PC-3 (cell line): ENCODE measurements around the gene ARHGEF26. TPM values are rescaled to one million over a fixed set of nuclear protein-coding genes. Genes with fewer than 3 reads are reported as not detected.

Experiments
- ATAC-seq: fragments of 200-7000 bp; cut with Tn5 transposase; 2 replicates; pipeline ENCODE4 v1.9.1; 2020; ENCODE audit warnings: mild to moderate bottlenecking, moderate library complexity
- BruUV-seq: library from RNA; stranded (reverse); fragments of 400-500 nt; replicated peaks from 2 replicates; lab custom pipeline; 2021; lab: Mats Ljungman, UMichigan
- CTCF ChIA-PET: fragments of 300-600 bp; sonication (Branson Sonifier 250); formaldehyde crosslinking; loops from one replicate; lab custom pipeline; 2022; ENCODE audit warnings: antibody characterized with exemption; lab: Charles Lee
- POLR2A ChIA-PET: fragments of 300-600 bp; sonication (Branson Sonifier 250); formaldehyde crosslinking; loops from one replicate; lab custom pipeline; 2022; ENCODE audit warnings: antibody characterized with exemption; ENCODE audit not compliant: unreplicated experiment; lab: Charles Lee
- DNase-seq: peaks from one replicate; pipeline ENCODE4 v3.0.0-alpha.2; 2015
- H2AFZ ChIP-seq: fragments of 300-600 bp; sonication (generic); 2 replicates; pipeline ENCODE4 v1.6.0; 2016; ENCODE audit warnings: antibody characterized with exemption, low read length
- H3F3A ChIP-seq: fragments of 300-600 bp; sonication (generic); one replicate; pipeline ENCODE4 v1.6.0; 2017; ENCODE audit warnings: antibody characterized with exemption, low read length, control low read depth, mild to moderate bottlenecking; ENCODE audit not compliant: unreplicated experiment
- H3K27ac ChIP-seq: fragments of 300-600 bp; sonication (generic); 2 replicates; pipeline ENCODE4 v1.5.1; 2016; ENCODE audit warnings: mild to moderate bottlenecking, low read length
- H3K27me3 ChIP-seq: fragments of 300-600 bp; sonication (generic); 2 replicates; pipeline ENCODE4 v1.6.1; 2016; ENCODE audit warnings: low read length, mixed read lengths
- H3K36me3 ChIP-seq: fragments of 300-600 bp; sonication (generic); 2 replicates; pipeline ENCODE4 v1.6.1; 2016; ENCODE audit warnings: low read depth, mixed run types, low read length, mixed read lengths
- H3K4me1 ChIP-seq: fragments of 300-600 bp; sonication (generic); 2 replicates; pipeline ENCODE4 v1.5.1; 2016; ENCODE audit warnings: low read length; ENCODE audit not compliant: insufficient read depth
- H3K4me2 ChIP-seq: fragments of 300-600 bp; sonication (generic); 2 replicates; pipeline ENCODE4 v1.6.0; 2016; ENCODE audit warnings: low read length
- H3K4me3 ChIP-seq: fragments of 300-600 bp; sonication (generic); 2 replicates; pipeline ENCODE4 v1.5.1; 2016; ENCODE audit warnings: mild to moderate bottlenecking, low read length, mixed read lengths
- H3K79me2 ChIP-seq: fragments of 300-600 bp; sonication (generic); 2 replicates; pipeline ENCODE4 v1.6.1; 2017; ENCODE audit warnings: low read length, mixed read lengths
- H3K9ac ChIP-seq: fragments of 300-600 bp; sonication (generic); 2 replicates; pipeline ENCODE4 v1.6.0; 2016; ENCODE audit warnings: mild to moderate bottlenecking, low read length
- H3K9me2 ChIP-seq: fragments of 300-600 bp; sonication (generic); replicated peaks from 2 replicates; pipeline ENCODE4 v1.6.1; 2016; ENCODE audit warnings: mixed run types, low read length, mixed read lengths
- H3K9me3 ChIP-seq: fragments of 300-600 bp; sonication (generic); 2 replicates; pipeline ENCODE4 v1.6.1; 2016; ENCODE audit warnings: low read length, mixed read lengths
- H4K20me1 ChIP-seq: fragments of 300-600 bp; sonication (generic); 2 replicates; pipeline ENCODE4 v1.6.1; 2016; ENCODE audit warnings: low read length, mixed read lengths
- CTCF ChIP-seq: fragments of 300-600 bp; sonication (generic); conservative IDR thresholded peaks from 2 replicates; pipeline ENCODE4 v1.5.1; 2017; ENCODE audit warnings: antibody characterized with exemption, low read depth, mild to moderate bottlenecking, low read length
- EZH2 ChIP-seq: fragments of 300-600 bp; sonication (generic); IDR thresholded peaks from one replicate; pipeline ENCODE4 v1.6.1; 2017; ENCODE audit warnings: antibody characterized with exemption, mild to moderate bottlenecking, low read length; ENCODE audit not compliant: unreplicated experiment
- EZH2phosphoT487 ChIP-seq: fragments of 300-600 bp; sonication (generic); IDR thresholded peaks from 2 replicates; pipeline ENCODE4 v1.6.1; 2018; ENCODE audit warnings: mild to moderate bottlenecking, antibody characterized with exemption, low read length, borderline replicate concordance
- intact Hi-C: fragments of 100-400 bp; cut with micrococcal nuclease; formaldehyde crosslinking; loops from 2 replicates; pipeline ENCODE4 v1.9.0; 2023
- total RNA-seq: library from RNA; depleted of rRNA; stranded (reverse); fragments of >200 nt; gene quantifications from 2 replicates; pipeline ENCODE4 v1.2.3, GENCODE V29; 2014

Gene ARHGEF26
- total RNA-seq, 1 experiment from 2014 or later, result 5.0 TPM

GRCh38 chr3:154089421-154090420, 31.5 kb upstream of the ARHGEF26 start:
- POLR2A ChIA-PET, result interaction anchor here (0.6 kb wide), 1 partner anchor 31 kb away, joined by 4 read pairs; no protein-coding TSS in a partner anchor
- no peaks in the 10 kb centered on the region for H4K20me1 ChIP-seq
- H3K4me2 ChIP-seq, result peak overlapping the region; percentile 59
- ATAC-seq (peak; percentile 83), DNase-seq (peak; percentile 97)
- H3K79me2 ChIP-seq, result no peaks in the 10 kb centered on the region
- no peak overlapping the region for H3K9ac ChIP-seq
- no peaks in the 10 kb centered on the region for H3K9me2 ChIP-seq
- no TSS peak for BruUV-seq
- peaks cover 27% of the 10 kb centered on the region for H3K4me1 ChIP-seq
- intact Hi-C loops, result no loop called here
- CTCF ChIA-PET, result no interaction called here
- no peak for TF ChIP-seq CTCF
- TF ChIP-seq EZH2phosphoT487, result no peak
- no peak for TF ChIP-seq EZH2
- no peak overlapping the region for H2AFZ ChIP-seq
- no peaks in the 10 kb centered on the region for H3K36me3 ChIP-seq
- no peaks in the 10 kb centered on the region for H3K27me3 ChIP-seq
- H3F3A ChIP-seq, result no peaks in the 10 kb centered on the region
- no peaks in the 10 kb centered on the region for H3K9me3 ChIP-seq
- 0 out of 2 replicates have a peak overlapping the region, but pooled peaks have one; percentile 11 for H3K4me3 ChIP-seq
- peak overlapping the region; percentile 17; the same call in 1 of the 2 replicates for H3K27ac ChIP-seq

- H2AFZ ChIP-seq, result no peak overlapping the region
- H3K79me2 ChIP-seq, result no peaks in the 10 kb centered on the region
- no peaks in the 10 kb centered on the region for H4K20me1 ChIP-seq
- ATAC-seq, result no peak
- H3K9me3 ChIP-seq, result no peaks in the 10 kb centered on the region
- POLR2A ChIA-PET, result no interaction called here
- no peak overlapping the region for H3K9ac ChIP-seq
- no peaks in the 10 kb centered on the region for H3F3A ChIP-seq
- no peaks in the 10 kb centered on the region for H3K27me3 ChIP-seq
- H3K4me1 ChIP-seq, result peaks cover 13% of the 10 kb centered on the region
- H3K9me2 ChIP-seq, result no peaks in the 10 kb centered on the region
- H3K27ac ChIP-seq, result no peak overlapping the region
- CTCF ChIA-PET, result no interaction called here
- intact Hi-C loops, result no loop called here
- H3K4me2 ChIP-seq, result no peak overlapping the region
- BruUV-seq, result no TSS peak
- no peak for TF ChIP-seq CTCF
- no peak for TF ChIP-seq EZH2phosphoT487
- no peak for DNase-seq
- no peak overlapping the region for H3K4me3 ChIP-seq
- H3K36me3 ChIP-seq, result no peaks in the 10 kb centered on the region
Observed at GRCh38 chr3:154094051-154094450, 27.1 kb upstream of the ARHGEF26 start.
